ENCODE measurements around the gene NLRP12.
A peak's percentile ranks its signal among the peaks of the same experiment; 100 is the strongest.
"Not testable (repeated sequence)": the region's sequence is repeated elsewhere in the genome, so short reads cannot be mapped to it uniquely, and the experiment has no call there.

The NLRP12 gene

DNA sequence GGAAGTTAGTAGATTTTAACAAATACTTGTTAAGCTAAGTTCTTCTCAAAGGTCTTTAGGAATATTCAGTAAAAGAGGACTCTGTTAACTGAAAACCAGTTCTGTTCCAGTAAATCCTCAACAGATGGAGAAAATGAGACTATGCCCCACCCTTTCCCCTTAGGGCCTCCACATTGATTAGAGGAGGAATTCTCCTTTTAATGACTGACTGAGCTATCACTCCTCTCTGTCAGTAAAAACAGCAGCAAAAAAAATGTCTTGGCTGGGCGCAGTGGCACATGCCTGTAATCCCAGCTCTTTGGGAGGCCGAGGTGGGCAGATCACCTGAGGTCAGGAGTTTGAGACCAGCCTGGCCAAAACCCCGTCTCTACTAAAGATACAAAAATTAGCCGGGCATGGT lies 50.1 kb downstream of the NLRP12 start:
- TF ChIP-seq, protein P1, sequence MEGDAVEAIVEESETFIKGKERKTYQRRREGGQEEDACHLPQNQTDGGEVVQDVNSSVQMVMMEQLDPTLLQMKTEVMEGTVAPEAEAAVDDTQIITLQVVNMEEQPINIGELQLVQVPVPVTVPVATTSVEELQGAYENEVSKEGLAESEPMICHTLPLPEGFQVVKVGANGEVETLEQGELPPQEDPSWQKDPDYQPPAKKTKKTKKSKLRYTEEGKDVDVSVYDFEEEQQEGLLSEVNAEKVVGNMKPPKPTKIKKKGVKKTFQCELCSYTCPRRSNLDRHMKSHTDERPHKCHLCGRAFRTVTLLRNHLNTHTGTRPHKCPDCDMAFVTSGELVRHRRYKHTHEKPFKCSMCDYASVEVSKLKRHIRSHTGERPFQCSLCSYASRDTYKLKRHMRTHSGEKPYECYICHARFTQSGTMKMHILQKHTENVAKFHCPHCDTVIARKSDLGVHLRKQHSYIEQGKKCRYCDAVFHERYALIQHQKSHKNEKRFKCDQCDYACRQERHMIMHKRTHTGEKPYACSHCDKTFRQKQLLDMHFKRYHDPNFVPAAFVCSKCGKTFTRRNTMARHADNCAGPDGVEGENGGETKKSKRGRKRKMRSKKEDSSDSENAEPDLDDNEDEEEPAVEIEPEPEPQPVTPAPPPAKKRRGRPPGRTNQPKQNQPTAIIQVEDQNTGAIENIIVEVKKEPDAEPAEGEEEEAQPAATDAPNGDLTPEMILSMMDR (IDR thresholded peaks at IDR 0.05; ENCODE audit: low read depth, low read length), result no peak
- no peak for DNase-seq (ENCODE audit: extremely low read depth, low read depth)

DNA sequence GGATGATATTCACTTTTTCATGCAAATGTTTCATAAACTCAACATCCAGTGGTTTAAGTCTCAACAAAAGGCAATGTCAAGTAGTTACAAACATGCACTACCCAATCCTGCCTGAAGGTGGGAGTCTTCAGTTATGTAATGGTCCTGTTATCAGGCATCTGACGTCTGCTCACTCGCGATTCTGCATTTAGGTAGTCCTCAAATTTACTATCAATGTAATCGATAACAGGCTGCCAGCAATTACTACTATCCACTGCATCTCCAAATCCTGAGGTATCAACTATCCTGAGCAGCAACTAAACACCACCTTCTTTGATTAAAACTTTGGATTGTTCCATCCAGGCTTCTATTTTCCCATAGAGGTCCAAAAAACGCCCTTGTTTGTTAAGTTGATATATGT lies 51.2 kb downstream of the NLRP12 start:
- peak; percentile 15 for DNase-seq (ENCODE audit: extremely low read depth, low read depth)
- TF ChIP-seq, protein P1 (IDR thresholded peaks at IDR 0.05; ENCODE audit: low read depth, low read length), result peak; percentile 66

DNA sequence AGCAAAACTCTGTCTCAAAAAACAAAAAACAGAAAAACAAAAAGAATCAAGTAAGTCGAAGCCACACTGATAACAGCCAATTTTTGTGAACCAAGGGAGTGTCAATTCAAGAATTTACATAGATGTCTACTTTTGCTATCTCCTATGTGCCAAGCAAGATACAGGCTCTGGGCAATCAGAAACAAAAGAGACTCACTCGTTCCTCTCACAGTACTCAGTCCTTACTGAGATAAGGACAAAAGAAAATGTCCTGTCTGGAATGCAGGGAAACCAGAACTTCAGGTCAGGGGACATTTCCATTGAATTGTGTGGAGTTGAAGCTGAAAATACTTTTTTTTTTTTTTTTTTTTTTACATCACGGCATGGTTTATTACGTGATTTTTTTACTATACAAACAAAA lies 53.0 kb downstream of the NLRP12 start:
- DNase-seq (ENCODE audit: extremely low read depth, low read depth), result no peak
- TF ChIP-seq, protein P1 (IDR thresholded peaks at IDR 0.05; ENCODE audit: low read depth, low read length), result no peak

DNA sequence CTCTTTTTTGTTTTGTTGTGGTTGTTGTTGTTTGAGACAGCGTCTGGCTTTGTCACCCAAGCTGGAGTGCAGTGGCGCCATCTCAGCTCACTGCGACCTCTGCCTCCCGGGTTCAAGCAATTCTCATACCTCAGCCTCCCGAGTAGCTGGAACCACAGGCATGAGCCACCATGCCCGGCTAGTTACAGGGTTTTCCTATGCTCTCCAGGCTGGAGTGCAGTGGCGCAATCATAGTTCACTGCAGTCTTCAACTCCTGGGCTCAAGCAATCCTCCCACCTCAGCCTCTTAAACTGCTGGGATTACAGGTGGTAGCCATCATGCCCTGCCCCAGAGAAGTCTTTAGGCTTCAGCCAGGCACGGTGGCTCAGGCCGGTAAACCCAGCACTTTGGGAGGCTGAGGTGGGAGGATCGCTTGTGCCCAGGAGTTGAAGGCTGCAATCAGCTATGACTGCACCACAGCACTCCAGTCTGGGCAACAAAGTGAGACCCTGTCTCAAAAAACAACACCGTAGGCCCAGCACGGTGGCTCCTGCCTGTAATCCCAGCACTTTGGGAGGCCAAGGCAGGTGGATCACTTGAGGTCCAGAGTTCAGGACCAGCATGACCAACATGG lies 54.3 kb downstream of the NLRP12 start:
- not testable (repeated sequence) for DNase-seq (ENCODE audit: extremely low read depth, low read depth)

DNA sequence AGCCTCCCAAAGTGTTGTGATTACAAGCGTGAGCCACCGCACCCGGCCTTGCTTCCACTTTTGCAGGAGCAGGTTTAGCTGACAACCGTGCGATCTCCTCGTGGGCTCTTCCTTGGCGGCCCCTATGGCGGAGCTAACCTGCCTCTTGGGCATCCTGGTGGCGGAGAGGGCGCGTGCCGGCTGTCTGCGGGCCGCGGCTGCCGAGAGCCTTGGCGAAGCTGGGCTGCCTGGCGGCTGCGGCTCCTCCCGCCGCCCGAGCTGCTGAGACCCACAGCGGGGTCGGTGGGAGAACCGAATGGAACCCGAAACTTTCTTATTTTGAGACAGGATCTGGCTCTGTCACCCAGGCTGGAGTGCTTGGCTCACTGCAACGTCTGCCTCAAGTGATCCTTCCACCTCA lies 55.7 kb downstream of the NLRP12 start:
- TF ChIP-seq, protein P1 (IDR thresholded peaks at IDR 0.05; ENCODE audit: low read depth, low read length), result no peak
- DNase-seq (ENCODE audit: extremely low read depth, low read depth), result no peak

DNA sequence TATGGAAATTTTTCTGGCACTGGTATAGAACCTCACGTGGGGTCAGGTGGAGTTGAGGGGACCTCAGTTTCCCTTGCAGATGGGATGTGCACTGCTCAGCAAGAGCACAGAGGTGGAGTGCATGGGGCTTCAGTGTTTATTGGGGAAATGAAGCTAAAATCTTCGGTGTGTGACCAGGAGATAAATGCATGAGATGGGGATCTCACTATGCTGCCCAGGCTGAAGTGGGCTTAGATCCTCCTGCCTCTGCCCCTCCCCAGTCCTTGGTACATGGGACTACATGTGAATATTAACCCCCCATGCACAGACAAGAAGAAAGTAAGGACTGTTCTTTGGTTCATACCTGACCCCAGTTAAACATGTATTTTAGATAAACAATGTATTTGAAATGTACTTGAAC lies 65.1 kb downstream of the NLRP12 start:
- not testable (repeated sequence) for DNase-seq (ENCODE audit: extremely low read depth, low read depth)

Measured in AG09319 (cell line).